PC-3 (cell line): ENCODE measurements around the gene KIAA1549. TPM values are rescaled to one million over a fixed set of nuclear protein-coding genes. Genes with fewer than 3 reads are reported as not detected.

Experiments used
- ATAC-seq: fragments of 200-7000 bp; cut with Tn5 transposase; 2 replicates; pipeline ENCODE4 v1.9.1; 2020; ENCODE audit warnings: mild to moderate bottlenecking, moderate library complexity
- BruUV-seq: library from RNA; stranded (reverse); fragments of 400-500 nt; replicated peaks from 2 replicates; lab custom pipeline; 2021; lab: Mats Ljungman, UMichigan
- CTCF ChIA-PET: fragments of 300-600 bp; sonication (Branson Sonifier 250); formaldehyde crosslinking; loops from one replicate; lab custom pipeline; 2022; ENCODE audit warnings: antibody characterized with exemption; lab: Charles Lee
- POLR2A ChIA-PET: fragments of 300-600 bp; sonication (Branson Sonifier 250); formaldehyde crosslinking; loops from one replicate; lab custom pipeline; 2022; ENCODE audit warnings: antibody characterized with exemption; ENCODE audit not compliant: unreplicated experiment; lab: Charles Lee
- DNase-seq: peaks from one replicate; pipeline ENCODE4 v3.0.0-alpha.2; 2015
- H2AFZ ChIP-seq: fragments of 300-600 bp; sonication (generic); 2 replicates; pipeline ENCODE4 v1.6.0; 2016; ENCODE audit warnings: antibody characterized with exemption, low read length
- H3F3A ChIP-seq: fragments of 300-600 bp; sonication (generic); one replicate; pipeline ENCODE4 v1.6.0; 2017; ENCODE audit warnings: antibody characterized with exemption, low read length, control low read depth, mild to moderate bottlenecking; ENCODE audit not compliant: unreplicated experiment
- H3K27ac ChIP-seq: fragments of 300-600 bp; sonication (generic); 2 replicates; pipeline ENCODE4 v1.5.1; 2016; ENCODE audit warnings: mild to moderate bottlenecking, low read length
- H3K27me3 ChIP-seq: fragments of 300-600 bp; sonication (generic); 2 replicates; pipeline ENCODE4 v1.6.1; 2016; ENCODE audit warnings: low read length, mixed read lengths
- H3K36me3 ChIP-seq: fragments of 300-600 bp; sonication (generic); 2 replicates; pipeline ENCODE4 v1.6.1; 2016; ENCODE audit warnings: low read depth, mixed run types, low read length, mixed read lengths
- H3K4me1 ChIP-seq: fragments of 300-600 bp; sonication (generic); 2 replicates; pipeline ENCODE4 v1.5.1; 2016; ENCODE audit warnings: low read length; ENCODE audit not compliant: insufficient read depth
- H3K4me2 ChIP-seq: fragments of 300-600 bp; sonication (generic); 2 replicates; pipeline ENCODE4 v1.6.0; 2016; ENCODE audit warnings: low read length
- H3K4me3 ChIP-seq: fragments of 300-600 bp; sonication (generic); 2 replicates; pipeline ENCODE4 v1.5.1; 2016; ENCODE audit warnings: mild to moderate bottlenecking, low read length, mixed read lengths
- H3K79me2 ChIP-seq: fragments of 300-600 bp; sonication (generic); 2 replicates; pipeline ENCODE4 v1.6.1; 2017; ENCODE audit warnings: low read length, mixed read lengths
- H3K9ac ChIP-seq: fragments of 300-600 bp; sonication (generic); 2 replicates; pipeline ENCODE4 v1.6.0; 2016; ENCODE audit warnings: mild to moderate bottlenecking, low read length
- H3K9me2 ChIP-seq: fragments of 300-600 bp; sonication (generic); replicated peaks from 2 replicates; pipeline ENCODE4 v1.6.1; 2016; ENCODE audit warnings: mixed run types, low read length, mixed read lengths
- H3K9me3 ChIP-seq: fragments of 300-600 bp; sonication (generic); 2 replicates; pipeline ENCODE4 v1.6.1; 2016; ENCODE audit warnings: low read length, mixed read lengths
- H4K20me1 ChIP-seq: fragments of 300-600 bp; sonication (generic); 2 replicates; pipeline ENCODE4 v1.6.1; 2016; ENCODE audit warnings: low read length, mixed read lengths
- EZH2 ChIP-seq: fragments of 300-600 bp; sonication (generic); IDR thresholded peaks from one replicate; pipeline ENCODE4 v1.6.1; 2017; ENCODE audit warnings: antibody characterized with exemption, mild to moderate bottlenecking, low read length; ENCODE audit not compliant: unreplicated experiment
- EZH2phosphoT487 ChIP-seq: fragments of 300-600 bp; sonication (generic); IDR thresholded peaks from 2 replicates; pipeline ENCODE4 v1.6.1; 2018; ENCODE audit warnings: mild to moderate bottlenecking, antibody characterized with exemption, low read length, borderline replicate concordance
- intact Hi-C: fragments of 100-400 bp; cut with micrococcal nuclease; formaldehyde crosslinking; loops from 2 replicates; pipeline ENCODE4 v1.9.0; 2023
- total RNA-seq: library from RNA; depleted of rRNA; stranded (reverse); fragments of >200 nt; gene quantifications from 2 replicates; pipeline ENCODE4 v1.2.3, GENCODE V29; 2014
- TF ChIP-seq, protein P1 (sequence below): fragments of 300-600 bp; sonication (generic); conservative IDR thresholded peaks from 2 replicates; pipeline ENCODE4 v1.5.1; 2017; ENCODE audit warnings: antibody characterized with exemption, low read depth, mild to moderate bottlenecking, low read length

KIAA1549 gene
- total RNA-seq, 1 experiment from 2014 or later, result 8.2 TPM

DNA sequence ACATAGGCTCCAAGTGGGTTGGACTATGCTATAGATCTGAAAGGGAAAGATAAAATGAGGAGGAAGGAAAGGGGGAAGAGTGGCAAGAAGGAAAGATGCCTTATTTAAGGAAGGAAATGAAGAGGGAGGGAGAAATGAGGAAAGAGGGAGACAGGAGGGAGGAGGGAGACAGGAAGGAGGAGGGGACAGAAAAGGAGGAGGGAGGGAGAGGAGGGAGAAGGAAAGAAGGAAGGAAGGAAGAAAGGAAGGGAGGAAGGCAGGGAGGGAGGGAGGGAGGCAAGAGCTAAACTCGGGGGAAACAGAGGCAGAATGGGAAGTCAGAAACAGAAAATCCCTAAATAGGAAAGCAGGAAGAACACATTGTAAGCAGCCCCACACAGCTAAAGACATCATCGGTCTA, 67.4 kb downstream of the KIAA1549 start:
- CTCF ChIA-PET, result no interaction called here
- Histone ChIP-seq H3K9ac (no peak overlapping the region), H2AFZ (no peak overlapping the region), H3K27me3 (no peaks in the 10 kb centered on the region), H3K36me3 (peaks cover 30% of the 10 kb centered on the region), H4K20me1 (no peaks in the 10 kb centered on the region), H3K9me3 (no peaks in the 10 kb centered on the region), H3K4me2 (no peak overlapping the region), H3K9me2 (no peaks in the 10 kb centered on the region), H3K27ac (no peak overlapping the region; the same call in 1 of the 2 replicates), H3K4me1 (peaks cover 5% of the 10 kb centered on the region), H3K79me2 (peaks cover 31% of the 10 kb centered on the region), H3F3A (no peaks in the 10 kb centered on the region), H3K4me3 (no peak overlapping the region)
- TF ChIP-seq, protein P1, sequence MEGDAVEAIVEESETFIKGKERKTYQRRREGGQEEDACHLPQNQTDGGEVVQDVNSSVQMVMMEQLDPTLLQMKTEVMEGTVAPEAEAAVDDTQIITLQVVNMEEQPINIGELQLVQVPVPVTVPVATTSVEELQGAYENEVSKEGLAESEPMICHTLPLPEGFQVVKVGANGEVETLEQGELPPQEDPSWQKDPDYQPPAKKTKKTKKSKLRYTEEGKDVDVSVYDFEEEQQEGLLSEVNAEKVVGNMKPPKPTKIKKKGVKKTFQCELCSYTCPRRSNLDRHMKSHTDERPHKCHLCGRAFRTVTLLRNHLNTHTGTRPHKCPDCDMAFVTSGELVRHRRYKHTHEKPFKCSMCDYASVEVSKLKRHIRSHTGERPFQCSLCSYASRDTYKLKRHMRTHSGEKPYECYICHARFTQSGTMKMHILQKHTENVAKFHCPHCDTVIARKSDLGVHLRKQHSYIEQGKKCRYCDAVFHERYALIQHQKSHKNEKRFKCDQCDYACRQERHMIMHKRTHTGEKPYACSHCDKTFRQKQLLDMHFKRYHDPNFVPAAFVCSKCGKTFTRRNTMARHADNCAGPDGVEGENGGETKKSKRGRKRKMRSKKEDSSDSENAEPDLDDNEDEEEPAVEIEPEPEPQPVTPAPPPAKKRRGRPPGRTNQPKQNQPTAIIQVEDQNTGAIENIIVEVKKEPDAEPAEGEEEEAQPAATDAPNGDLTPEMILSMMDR, result no peak
- no peak for TF ChIP-seq EZH2phosphoT487
- TF ChIP-seq EZH2, result no peak
- POLR2A ChIA-PET, result no interaction called here
- no TSS peak for BruUV-seq
- DNase-seq (no peak), ATAC-seq (no peak)
- intact Hi-C loops, result no loop called here

- H3K27me3 ChIP-seq, result no peaks in the 10 kb centered on the region
- ATAC-seq (no peak), DNase-seq (no peak)
- no TSS peak for BruUV-seq
- H3K4me2 ChIP-seq, result no peak overlapping the region
- no peak overlapping the region for H3K9ac ChIP-seq
- intact Hi-C loops, result no loop called here
- no peaks in the 10 kb centered on the region for H3K4me1 ChIP-seq
- no peaks in the 10 kb centered on the region for H3K9me3 ChIP-seq
- H4K20me1 ChIP-seq, result no peaks in the 10 kb centered on the region
- H3K9me2 ChIP-seq, result no peaks in the 10 kb centered on the region
- ChIA-PET POLR2A (no interaction called here), CTCF (no interaction called here)
- H3K4me3 ChIP-seq, result no peak overlapping the region
- no peak overlapping the region for H2AFZ ChIP-seq
- TF ChIP-seq EZH2, result no peak
- TF ChIP-seq EZH2phosphoT487, result no peak
- TF ChIP-seq, protein P1, result no peak
- H3K79me2 ChIP-seq, result peaks cover 13% of the 10 kb centered on the region
- peaks cover 8% of the 10 kb centered on the region; the same call in 1 of the 2 replicates for H3K36me3 ChIP-seq
- no peaks in the 10 kb centered on the region for H3F3A ChIP-seq
- no peak overlapping the region for H3K27ac ChIP-seq
Observed at GRCh38 chr7:138911007-138911406, 70.2 kb downstream of the KIAA1549 start.

DNA sequence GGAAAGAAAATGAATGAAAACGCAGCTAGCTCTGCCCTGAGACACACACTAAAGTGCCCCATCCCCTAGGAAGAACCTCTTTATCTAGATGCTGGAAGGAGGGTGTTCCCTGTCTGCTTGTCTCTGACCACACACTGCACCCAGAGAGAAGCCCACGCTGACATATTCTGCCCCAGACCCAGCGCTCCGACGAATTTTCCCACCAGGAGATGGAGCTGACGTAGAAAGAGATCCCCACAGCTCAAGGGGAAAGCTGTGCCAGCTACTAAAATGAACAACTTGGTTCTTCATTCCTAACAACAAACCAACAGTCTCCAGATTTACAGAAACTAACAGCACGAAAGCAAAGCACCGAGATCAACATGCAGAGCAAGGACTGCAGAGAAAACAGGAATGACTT, 73.3 kb downstream of the KIAA1549 start:
- H3K9ac ChIP-seq, result no peak overlapping the region
- intact Hi-C loops, result no loop called here
- no peaks in the 10 kb centered on the region for H3K27me3 ChIP-seq
- ChIA-PET CTCF (no interaction called here), POLR2A (no interaction called here)
- no peaks in the 10 kb centered on the region for H3K9me2 ChIP-seq
- H3K4me1 ChIP-seq, result no peaks in the 10 kb centered on the region
- H3K9me3 ChIP-seq, result no peaks in the 10 kb centered on the region
- no peaks in the 10 kb centered on the region for H3F3A ChIP-seq
- H3K4me2 ChIP-seq, result no peak overlapping the region
- BruUV-seq, result no TSS peak
- no peak for TF ChIP-seq EZH2phosphoT487
- TF ChIP-seq EZH2, result no peak
- TF ChIP-seq, protein P1, result no peak
- H3K4me3 ChIP-seq, result no peak overlapping the region
- H3K36me3 ChIP-seq, result peaks cover 11% of the 10 kb centered on the region; the same call in 1 of the 2 replicates
- ATAC-seq (no peak), DNase-seq (no peak)
- no peaks in the 10 kb centered on the region for H4K20me1 ChIP-seq
- H2AFZ ChIP-seq, result no peak overlapping the region
- no peaks in the 10 kb centered on the region for H3K79me2 ChIP-seq
- H3K27ac ChIP-seq, result no peak overlapping the region
